CD8-positive, alpha-beta memory T cell (primary cell): ENCODE data around the gene SAFB. TPM values are rescaled to one million over a fixed set of nuclear protein-coding genes. Genes with fewer than 3 reads are reported as not detected.
"Not testable (repeated sequence)": the region's sequence is repeated elsewhere in the genome, so short reads cannot be mapped to it uniquely, and the experiment has no call there.

Experiments
- CTCF ChIA-PET: fragments of 350-600 bp; sonication (Branson Sonifier 250); formaldehyde crosslinking; loops from one replicate; lab custom pipeline; 2021; ENCODE audit warnings: antibody characterized with exemption; lab: Charles Lee
- POLR2A ChIA-PET: fragments of 350-600 bp; sonication (Branson Sonifier 250); formaldehyde crosslinking; loops from one replicate; lab custom pipeline; 2021; ENCODE audit warnings: antibody characterized with exemption; lab: Charles Lee
- DNase-seq, 5 donors: peaks; one replicate each; pipeline versions ENCODE4 v3.0.0 to v3.0.0-alpha.2; 2020 to 2022; ENCODE audit warnings: mixed read lengths in 1 of 5
- H3K27ac ChIP-seq: one replicate; pipeline ENCODE4 v1.7.0; 2013; ENCODE audit warnings: low read depth, mild to moderate bottlenecking, low read length, moderate library complexity
- H3K27me3 ChIP-seq: 2 replicates; pipeline ENCODE4 v1.7.0; 2013; ENCODE audit warnings: low read length, mild to moderate bottlenecking; ENCODE audit not compliant: insufficient read depth, poor library complexity, severe bottlenecking
- H3K36me3 ChIP-seq: 2 replicates; pipeline ENCODE4 v1.7.0; 2013; ENCODE audit warnings: mild to moderate bottlenecking, low read length, moderate library complexity; ENCODE audit not compliant: insufficient read depth
- H3K4me1 ChIP-seq: 2 replicates; pipeline ENCODE4 v1.7.0; 2013; ENCODE audit warnings: mild to moderate bottlenecking, low read length, moderate library complexity; ENCODE audit not compliant: insufficient read depth
- H3K4me3 ChIP-seq: 2 replicates; pipeline ENCODE4 v1.7.0; 2013; ENCODE audit warnings: mild to moderate bottlenecking, low read length
- H3K9me3 ChIP-seq: 2 replicates; pipeline ENCODE4 v1.7.0; 2013; ENCODE audit warnings: mild to moderate bottlenecking, low read length
- H3K27ac Mint-ChIP-seq, 8 donors: one replicate each; pipeline ENCODE4 v1.8.0; 2020 to 2021; ENCODE audit warnings: mixed read lengths in 8 of 8, mild to moderate bottlenecking in 6 of 8, inconsistent platforms in 3 of 8, moderate library complexity in 3 of 8
- H3K27me3 Mint-ChIP-seq, 2 donors: one replicate each; pipeline ENCODE4 v1.8.0; 2020 to 2021; ENCODE audit warnings: mixed read lengths in 2 of 2, mild to moderate bottlenecking in 1 of 2, moderate library complexity in 1 of 2
- H3K36me3 Mint-ChIP-seq, 3 donors: one replicate each; pipeline ENCODE4 v1.8.0; 2020 to 2021; ENCODE audit warnings: mixed read lengths in 3 of 3, inconsistent platforms in 1 of 3, mild to moderate bottlenecking in 1 of 3
- H3K4me1 Mint-ChIP-seq, 3 donors: one replicate each; pipeline ENCODE4 v1.8.0; 2020 to 2021; ENCODE audit warnings: mixed read lengths in 3 of 3, inconsistent platforms in 1 of 3, mild to moderate bottlenecking in 1 of 3
- H3K4me3 Mint-ChIP-seq, 7 donors: one replicate each; pipeline ENCODE4 v1.8.0; 2020 to 2021; ENCODE audit warnings: mixed read lengths in 7 of 7, mild to moderate bottlenecking in 6 of 7, moderate library complexity in 4 of 7, inconsistent platforms in 2 of 7
- H3K9me3 Mint-ChIP-seq, 5 donors: one replicate each; pipeline ENCODE4 v1.8.0; 2020 to 2022; ENCODE audit warnings: mixed read lengths in 5 of 5, mild to moderate bottlenecking in 3 of 5, moderate library complexity in 2 of 5, inconsistent platforms in 1 of 5
- polyA plus RNA-seq: library from polyadenylated mRNA; unstranded; fragments of 300-500 nt; fragmentation: Illumina TruSeq; gene quantifications from one replicate; pipeline ENCODE4 v1.2.3, GENCODE V29; 2021
- total RNA-seq, 2 experiments: library from RNA; stranded (reverse); gene quantifications; one replicate each; pipeline ENCODE4 v1.2.3, GENCODE V29; 2021

SAFB gene
- total and polyA plus RNA-seq, 3 experiments from 2014 or later: 103 to 132 (median 124) TPM

- H3K4me1 ChIP-seq: no peaks in the 10 kb centered on the region
- CTCF ChIA-PET: interaction anchor here (0.6 to 1.4 kb wide), 3 partner anchors 8 to 20 kb away, joined by 4 to 7 read pairs (median 6); partner anchors contain the start of gene RPL36
- Mint-ChIP-seq H3K27me3 (no peaks in the 10 kb centered on the region), H3K4me3 (no peak overlapping the region), H3K4me1 (peaks cover 0 to 4% (median 0%) of the 10 kb centered on the region in 3 donors), H3K27ac (peak overlapping the region in 1 of 8 donors; percentile 73), H3K36me3 (peaks cover 0 to 63% (median 3%) of the 10 kb centered on the region in 3 donors), H3K9me3 (no peaks in the 10 kb centered on the region)
- no peaks in the 10 kb centered on the region for H3K27me3 ChIP-seq
- no peak overlapping the region for H3K27ac ChIP-seq
- POLR2A ChIA-PET: interaction anchor here (1.3 kb wide), 1 partner anchor 8 kb away, joined by 4 read pairs; no protein-coding TSS in a partner anchor
- DNase-seq: no peak
- H3K9me3 ChIP-seq: no peaks in the 10 kb centered on the region
- no peak overlapping the region for H3K4me3 ChIP-seq
- H3K36me3 ChIP-seq: peaks cover 13% of the 10 kb centered on the region
Observed at GRCh38 chr19:5698635-5699422, 75.9 kb downstream of the SAFB start.

GRCh38 chr19:5700455-5701092, 77.7 kb downstream of the SAFB start:
- H3K9me3 Mint-ChIP-seq: no peaks in the 10 kb centered on the region
- no peak overlapping the region for H3K4me3 Mint-ChIP-seq
- H3K27me3 ChIP-seq: no peaks in the 10 kb centered on the region
- H3K4me1 ChIP-seq: no peaks in the 10 kb centered on the region
- CTCF ChIA-PET: interaction anchor here (1.0 to 1.4 kb wide), 2 partner anchors 10 to 11 kb away, joined by 3 to 6 read pairs; partner anchors contain the start of gene RPL36
- no peak for DNase-seq
- POLR2A ChIA-PET: interaction anchor here (1.3 kb wide), 1 partner anchor 9 kb away, joined by 4 read pairs; no protein-coding TSS in a partner anchor
- H3K9me3 ChIP-seq: no peaks in the 10 kb centered on the region
- H3K36me3 Mint-ChIP-seq: peaks cover 0 to 57% (median 3%) of the 10 kb centered on the region in 3 donors
- no peak overlapping the region for H3K4me3 ChIP-seq
- H3K27ac ChIP-seq: no peak overlapping the region
- H3K4me1 Mint-ChIP-seq: no peaks in the 10 kb centered on the region
- H3K36me3 ChIP-seq: peaks cover 13% of the 10 kb centered on the region
- H3K27me3 Mint-ChIP-seq: no peaks in the 10 kb centered on the region
- peak overlapping the region in 1 of 8 donors; percentile 54 for H3K27ac Mint-ChIP-seq

DNA sequence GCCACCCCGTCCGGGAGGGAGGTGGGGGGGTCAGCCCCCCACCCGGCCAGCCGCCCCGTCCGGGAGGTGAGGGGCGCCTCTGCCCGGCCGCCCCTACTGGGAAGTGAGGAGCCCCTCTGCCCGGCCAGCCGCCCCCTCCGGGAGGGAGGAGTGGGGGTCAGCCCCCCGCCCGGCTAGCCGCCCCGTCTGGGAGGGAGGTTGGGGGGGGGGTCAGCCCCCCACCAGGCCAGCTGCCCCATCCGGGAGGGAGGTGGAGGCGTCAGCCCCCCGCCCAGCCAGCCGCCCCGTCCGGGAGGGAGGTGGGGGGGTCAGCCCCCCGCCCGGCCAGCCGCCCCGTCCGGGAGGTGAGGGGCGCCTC, 79.1 kb downstream of the SAFB start:
- CTCF ChIA-PET, POLR2A ChIA-PET, H3K4me1 ChIP-seq, H3K4me3 ChIP-seq, H3K4me1 Mint-ChIP-seq, H3K27me3 Mint-ChIP-seq, H3K9me3 Mint-ChIP-seq, H3K27ac ChIP-seq, H3K9me3 ChIP-seq, DNase-seq, H3K27ac Mint-ChIP-seq, H3K4me3 Mint-ChIP-seq, H3K27me3 ChIP-seq: not testable (repeated sequence)
- peaks cover 0 to 65% (median 3%) of the 10 kb centered on the region in 3 donors for H3K36me3 Mint-ChIP-seq
- H3K36me3 ChIP-seq: peaks cover 13% of the 10 kb centered on the region

GRCh38 chr19:5703819-5704818, 81.2 kb downstream of the SAFB start:
- H3K36me3 Mint-ChIP-seq: peaks cover 0 to 62% (median 3%) of the 10 kb centered on the region in 3 donors
- peaks cover 8% of the 10 kb centered on the region for H3K36me3 ChIP-seq
- no peaks in the 10 kb centered on the region for H3K9me3 Mint-ChIP-seq
- H3K27ac Mint-ChIP-seq: no peak overlapping the region
- no peak overlapping the region for H3K4me3 ChIP-seq
- no peak overlapping the region for H3K27ac ChIP-seq
- no peaks in the 10 kb centered on the region for H3K27me3 ChIP-seq
- no peaks in the 10 kb centered on the region for H3K27me3 Mint-ChIP-seq
- no peaks in the 10 kb centered on the region for H3K4me1 Mint-ChIP-seq
- no peaks in the 10 kb centered on the region for H3K4me1 ChIP-seq
- ChIA-PET POLR2A (no interaction called here), CTCF (interaction anchor here (1.6 kb wide), 1 partner anchor 17 kb away, joined by 3 read pairs; no protein-coding TSS in a partner anchor)
- DNase-seq: no peak
- no peak overlapping the region for H3K4me3 Mint-ChIP-seq
- no peaks in the 10 kb centered on the region for H3K9me3 ChIP-seq

DNA sequence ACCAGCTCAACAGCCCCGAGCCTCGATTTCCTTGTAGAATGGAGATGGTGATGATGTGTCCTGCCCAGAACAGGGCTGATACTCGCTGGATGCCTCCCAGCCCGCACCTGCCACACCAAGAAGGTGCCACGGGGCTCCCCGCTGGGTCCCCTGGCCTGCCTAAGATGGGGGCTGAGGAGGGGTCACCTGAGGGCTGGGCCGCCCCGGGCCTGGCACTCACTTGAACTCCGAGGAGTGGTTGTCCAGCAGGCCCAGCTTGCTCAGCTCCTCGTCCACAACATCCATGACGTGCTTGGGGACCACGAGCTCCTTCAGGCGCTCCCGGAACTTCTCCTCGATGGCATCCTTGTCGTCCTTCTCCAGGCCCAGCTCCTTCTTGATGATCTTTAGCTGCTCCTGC, 82.7 kb downstream of the SAFB start:
- H3K4me3 ChIP-seq: no peak overlapping the region
- no peaks in the 10 kb centered on the region for H3K27me3 Mint-ChIP-seq
- DNase-seq: no peak
- no peaks in the 10 kb centered on the region for H3K27me3 ChIP-seq
- no peak overlapping the region for H3K4me3 Mint-ChIP-seq
- H3K9me3 Mint-ChIP-seq: no peaks in the 10 kb centered on the region
- CTCF ChIA-PET: interaction anchor here (1.6 kb wide), 1 partner anchor 18 kb away, joined by 3 read pairs; no protein-coding TSS in a partner anchor
- no peak overlapping the region for H3K27ac Mint-ChIP-seq
- peaks cover 7% of the 10 kb centered on the region for H3K36me3 ChIP-seq
- no peaks in the 10 kb centered on the region for H3K4me1 ChIP-seq
- no peak overlapping the region for H3K27ac ChIP-seq
- H3K4me1 Mint-ChIP-seq: no peaks in the 10 kb centered on the region
- POLR2A ChIA-PET: no interaction called here
- H3K36me3 Mint-ChIP-seq: peaks cover 0 to 68% (median 3%) of the 10 kb centered on the region in 3 donors
- H3K9me3 ChIP-seq: no peaks in the 10 kb centered on the region

- DNase-seq: no peak
- Mint-ChIP-seq H3K27me3 (no peaks in the 10 kb centered on the region), H3K36me3 (peaks cover 0 to 70% (median 0%) of the 10 kb centered on the region in 3 donors), H3K4me3 (no peak overlapping the region), H3K9me3 (no peaks in the 10 kb centered on the region), H3K27ac (peak overlapping the region in 1 of 8 donors; percentile 27), H3K4me1 (no peaks in the 10 kb centered on the region)
- H3K27me3 ChIP-seq: no peaks in the 10 kb centered on the region
- H3K27ac ChIP-seq: no peak overlapping the region
- peaks cover 16% of the 10 kb centered on the region for H3K36me3 ChIP-seq
- ChIA-PET CTCF (interaction anchor here (1.9 to 4.2 kb wide), 2 partner anchors 17 to 20 kb away, joined by 4 to 18 read pairs; partner anchors contain the start of gene RPL36), POLR2A (no interaction called here)
- no peak overlapping the region for H3K4me3 ChIP-seq
- H3K9me3 ChIP-seq: no peaks in the 10 kb centered on the region
- no peaks in the 10 kb centered on the region for H3K4me1 ChIP-seq
Observed at GRCh38 chr19:5706876-5707573, 84.1 kb downstream of the SAFB start.
